Glutamatergic neuron (in vitro differentiated cells): ENCODE data around the gene TPST1. TPM values are rescaled to one million over a fixed set of nuclear protein-coding genes. Genes with fewer than 3 reads are reported as not detected.

Experiments used
- DNase-seq: peaks from one replicate; pipeline ENCODE4 v3.0.0; 2022
- H3K27ac Mint-ChIP-seq: one replicate; pipeline ENCODE4 v1.8.0; 2020; ENCODE audit warnings: mild to moderate bottlenecking, mixed read lengths, inconsistent platforms; ENCODE audit not compliant: unreplicated experiment
- H3K27me3 Mint-ChIP-seq: one replicate; pipeline ENCODE4 v1.8.0; 2020; ENCODE audit warnings: mild to moderate bottlenecking, moderate library complexity, mixed read lengths, inconsistent platforms; ENCODE audit not compliant: unreplicated experiment
- H3K36me3 Mint-ChIP-seq: one replicate; pipeline ENCODE4 v1.8.0; 2020; ENCODE audit warnings: mild to moderate bottlenecking, mixed read lengths, inconsistent platforms; ENCODE audit not compliant: unreplicated experiment
- H3K4me1 Mint-ChIP-seq: one replicate; pipeline ENCODE4 v1.8.0; 2020; ENCODE audit warnings: mild to moderate bottlenecking, low read depth, mixed read lengths, inconsistent platforms; ENCODE audit not compliant: unreplicated experiment
- H3K4me3 Mint-ChIP-seq: one replicate; pipeline ENCODE4 v1.8.0; 2020; ENCODE audit warnings: mild to moderate bottlenecking, mixed read lengths, inconsistent platforms; ENCODE audit not compliant: unreplicated experiment
- H3K9me3 Mint-ChIP-seq: one replicate; pipeline ENCODE4 v1.8.0; 2020; ENCODE audit warnings: mild to moderate bottlenecking, moderate library complexity, mixed read lengths, inconsistent platforms; ENCODE audit not compliant: unreplicated experiment
- CTCF ChIP-seq: fragments of 200-600 bp; sonication (generic); IDR thresholded peaks from one replicate; pipeline ENCODE4 v1.5.0; 2021; ENCODE audit not compliant: partially characterized antibody, unreplicated experiment
- total RNA-seq: library from RNA; stranded (reverse); fragmentation: NEBNext Ultra II Directional; extraction: Animal tissue kit (Norgen Biotek cat#: 25700); gene quantifications from one replicate; pipeline ENCODE4 v1.2.1, GENCODE V29; 2021; ENCODE audit not compliant: unreplicated experiment

The TPST1 gene
- total RNA-seq, 1 donor from 2014 or later: 41.4 TPM

- Mint-ChIP-seq H3K27ac (no peak overlapping the region), H3K4me1 (no peaks in the 10 kb centered on the region), H3K4me3 (no peak overlapping the region), H3K27me3 (peaks cover 4% of the 10 kb centered on the region), H3K9me3 (peaks cover 4% of the 10 kb centered on the region), H3K36me3 (peaks cover 18% of the 10 kb centered on the region)
- no peak for TF ChIP-seq CTCF
- DNase-seq: no peak
Measured at GRCh38 chr7:66301737-66302136, 96.6 kb downstream of the TPST1 start.

- peaks cover 4% of the 10 kb centered on the region for H3K9me3 Mint-ChIP-seq
- H3K4me3 Mint-ChIP-seq: no peak overlapping the region
- no peak overlapping the region for H3K27ac Mint-ChIP-seq
- peaks cover 10% of the 10 kb centered on the region for H3K36me3 Mint-ChIP-seq
- peaks cover 4% of the 10 kb centered on the region for H3K27me3 Mint-ChIP-seq
- DNase-seq: no peak
- no peak for TF ChIP-seq CTCF
- peaks cover 6% of the 10 kb centered on the region for H3K4me1 Mint-ChIP-seq
Measured at GRCh38 chr7:66303454-66304155, 98.5 kb downstream of the TPST1 start.

- no peak for DNase-seq
- Mint-ChIP-seq H3K4me3 (no peak overlapping the region), H3K27me3 (peaks cover 4% of the 10 kb centered on the region), H3K27ac (no peak overlapping the region), H3K4me1 (peaks cover 6% of the 10 kb centered on the region), H3K36me3 (peaks cover 6% of the 10 kb centered on the region), H3K9me3 (peaks cover 2% of the 10 kb centered on the region)
- no peak for TF ChIP-seq CTCF
Measured at GRCh38 chr7:66304536-66304935, 99.4 kb downstream of the TPST1 start.

- Mint-ChIP-seq H3K36me3 (no peaks in the 10 kb centered on the region), H3K27ac (no peak overlapping the region), H3K27me3 (peaks cover 4% of the 10 kb centered on the region), H3K9me3 (peaks cover 2% of the 10 kb centered on the region), H3K4me3 (no peak overlapping the region), H3K4me1 (peaks cover 6% of the 10 kb centered on the region)
- TF ChIP-seq CTCF: no peak
- no peak for DNase-seq
Measured at GRCh38 chr7:66306243-66306642, 101.1 kb downstream of the TPST1 start.

- no peak for TF ChIP-seq CTCF
- H3K4me1 Mint-ChIP-seq: peaks cover 6% of the 10 kb centered on the region
Measured at GRCh38 chr7:66307591-66308215, 102.6 kb downstream of the TPST1 start.

More at GRCh38 chr7:66307591-66308215, 102.6 kb downstream of the TPST1 start:
- no peak overlapping the region for H3K4me3 Mint-ChIP-seq
- H3K27ac Mint-ChIP-seq: no peak overlapping the region
- H3K36me3 Mint-ChIP-seq: no peaks in the 10 kb centered on the region
- peaks cover 4% of the 10 kb centered on the region for H3K27me3 Mint-ChIP-seq
- H3K9me3 Mint-ChIP-seq: peaks cover 2% of the 10 kb centered on the region
- no peak for DNase-seq
